ENCODE results near the gene GAB2. TPM values are rescaled to one million over a fixed set of nuclear protein-coding genes. Genes with fewer than 3 reads are reported as not detected.
A peak's percentile ranks its signal among the peaks of the same experiment; 100 is the strongest.

The GAB2 gene
- total RNA-seq, 1 donor from 2014 or later = 65.8 TPM

GRCh38 chr11:78261828-78262227 lies 155.8 kb downstream of the GAB2 start:
- TF ChIP-seq CTCF (IDR thresholded peaks at IDR 0.05) = no peak
- Histone ChIP-seq H3K4me1 (peaks cover 6% of the 10 kb centered on the region), H3K36me3 (no peaks in the 10 kb centered on the region), H3K27ac (no peak overlapping the region), H3K4me3 (no peak overlapping the region), H3K9me3 (no peaks in the 10 kb centered on the region), H3K27me3 (no peaks in the 10 kb centered on the region)
- intact Hi-C loops (cut with DNase I) = no loop called here
- no peak for ATAC-seq
- DNase-seq = no peak

- intact Hi-C loops (cut with DNase I) = no loop called here
- H3K4me3 ChIP-seq = no peak overlapping the region
- H3K9me3 ChIP-seq = no peaks in the 10 kb centered on the region
- H3K4me1 ChIP-seq = peaks cover 6% of the 10 kb centered on the region
- no peak overlapping the region for H3K27ac ChIP-seq
- no peak for TF ChIP-seq CTCF (IDR thresholded peaks at IDR 0.05)
- DNase-seq = no peak
- ATAC-seq = no peak
- H3K36me3 ChIP-seq = no peaks in the 10 kb centered on the region
- H3K27me3 ChIP-seq = no peaks in the 10 kb centered on the region
Measured at GRCh38 chr11:78261367-78261766, 156.3 kb downstream of the GAB2 start.

- intact Hi-C loops (cut with DNase I) = no loop called here
- Histone ChIP-seq H3K9me3 (no peaks in the 10 kb centered on the region), H3K4me1 (peaks cover 8% of the 10 kb centered on the region), H3K36me3 (no peaks in the 10 kb centered on the region), H3K27me3 (no peaks in the 10 kb centered on the region), H3K4me3 (no peak overlapping the region), H3K27ac (no peak overlapping the region)
- DNase-seq = no peak
- no peak for TF ChIP-seq CTCF (IDR thresholded peaks at IDR 0.05)
- no peak for ATAC-seq
Measured at GRCh38 chr11:78259777-78260487, 157.7 kb downstream of the GAB2 start.

GRCh38 chr11:78257654-78258053 lies 160.0 kb downstream of the GAB2 start:
- no peaks in the 10 kb centered on the region for H3K9me3 ChIP-seq
- intact Hi-C loops (cut with DNase I) = no loop called here
- no peak for DNase-seq
- peak overlapping the region; percentile 56 for H3K27ac ChIP-seq
- no peak for ATAC-seq
- H3K36me3 ChIP-seq = no peaks in the 10 kb centered on the region
- H3K4me3 ChIP-seq = no peak overlapping the region
- H3K4me1 ChIP-seq = peaks cover 8% of the 10 kb centered on the region
- TF ChIP-seq CTCF (IDR thresholded peaks at IDR 0.05) = no peak
- no peaks in the 10 kb centered on the region for H3K27me3 ChIP-seq

GRCh38 chr11:78256962-78257361 lies 160.7 kb downstream of the GAB2 start:
- no peak for TF ChIP-seq CTCF (IDR thresholded peaks at IDR 0.05)

More at GRCh38 chr11:78256962-78257361, 160.7 kb downstream of the GAB2 start:
- Histone ChIP-seq H3K9me3 (no peaks in the 10 kb centered on the region), H3K4me1 (peaks cover 9% of the 10 kb centered on the region), H3K27me3 (no peaks in the 10 kb centered on the region), H3K27ac (peak overlapping the region; percentile 56), H3K36me3 (no peaks in the 10 kb centered on the region), H3K4me3 (no peak overlapping the region)
- DNase-seq = peak; percentile 85
- ATAC-seq = peak; percentile 96
- intact Hi-C loops (cut with DNase I) = no loop called here

All from upper lobe of right lung (tissue), 1 donor.